Activated CD4-positive, alpha-beta T cell treated with anti-CD3 and anti-CD28 coated beads, Interleukin-2, amount 10 ng/mL, durations not matched to agents 7 days and 5 days (primary cell): ENCODE results near the gene BAIAP2L1. TPM values are rescaled to one million over a fixed set of nuclear protein-coding genes. Genes with fewer than 3 reads are reported as not detected.
A peak's percentile ranks its signal among the peaks of the same experiment; 100 is the strongest.
"Not testable (repeated sequence)": the region's sequence is repeated elsewhere in the genome, so short reads cannot be mapped to it uniquely, and the experiment has no call there.

Source experiments
- CTCF ChIA-PET: fragments of 350-600 bp; sonication (Branson Sonifier 250); formaldehyde crosslinking; loops from one replicate; lab custom pipeline; 2021; ENCODE audit warnings: antibody characterized with exemption; lab: Charles Lee
- POLR2A ChIA-PET: fragments of 350-600 bp; sonication (Branson Sonifier 250); formaldehyde crosslinking; loops from one replicate; lab custom pipeline; 2021; ENCODE audit warnings: antibody characterized with exemption; lab: Charles Lee
- DNase-seq: peaks from one replicate; pipeline ENCODE4 v3.0.0-alpha.2; 2020
- H3K27ac Mint-ChIP-seq: one replicate; pipeline ENCODE4 v1.8.0; 2021; ENCODE audit warnings: mild to moderate bottlenecking, moderate library complexity, mixed read lengths
- H3K27me3 Mint-ChIP-seq: one replicate; pipeline ENCODE4 v1.8.0; 2021; ENCODE audit warnings: mixed read lengths
- H3K36me3 Mint-ChIP-seq: one replicate; pipeline ENCODE4 v1.8.0; 2021; ENCODE audit warnings: low read depth, mixed read lengths
- H3K4me1 Mint-ChIP-seq: one replicate; pipeline ENCODE4 v1.8.0; 2021; ENCODE audit warnings: mixed read lengths
- H3K4me3 Mint-ChIP-seq: one replicate; pipeline ENCODE4 v1.8.0; 2021; ENCODE audit warnings: mild to moderate bottlenecking, moderate library complexity, mixed read lengths
- H3K9me3 Mint-ChIP-seq: one replicate; pipeline ENCODE4 v1.8.0; 2021; ENCODE audit warnings: mixed read lengths
- total RNA-seq, 2 experiments: library from RNA; stranded (reverse); gene quantifications; one replicate each; pipeline ENCODE4 v1.2.3, GENCODE V29; 2021

BAIAP2L1 gene
- total RNA-seq, result under 1 TPM; 0.40 to 0.42 TPM

GRCh38 chr7:98400542-98401340 lies at the start of gene BAIAP2L1:
BAIAP2L1 (minus strand) TSS chr7:98401090; CDS start chr7:98400852, 238 bp downstream.
- POLR2A ChIA-PET, result no interaction called here
- CTCF ChIA-PET, result interaction anchor here (0.6 to 1.6 kb wide), 2 partner anchors 20 to 1522 kb away, joined by 3 to 4 read pairs; no protein-coding TSS in a partner anchor
- DNase-seq, result peak; percentile 67
- Mint-ChIP-seq H3K4me3 (peak within 1 kb of the TSS; percentile 38), H3K27ac (no peak within 1 kb of the TSS), H3K9me3 (no peaks in the 10 kb centered on the region), H3K4me1 (peaks cover 4% of the 10 kb centered on the region), H3K27me3 (peaks cover 28% of the 10 kb centered on the region), H3K36me3 (no peaks in the 10 kb centered on the region)

GRCh38 chr7:98448766-98449165 lies 47.9 kb upstream of the BAIAP2L1 start:
- Mint-ChIP-seq H3K4me3 (no peak overlapping the region), H3K36me3 (no peaks in the 10 kb centered on the region), H3K27ac (no peak overlapping the region), H3K27me3 (no peaks in the 10 kb centered on the region), H3K4me1 (no peaks in the 10 kb centered on the region), H3K9me3 (peaks cover 5% of the 10 kb centered on the region)
- POLR2A ChIA-PET, result no interaction called here
- CTCF ChIA-PET, result no interaction called here
- no peak for DNase-seq

GRCh38 chr7:98440992-98441391 lies 40.1 kb upstream of the BAIAP2L1 start:
- H3K27me3 Mint-ChIP-seq, H3K4me3 Mint-ChIP-seq, H3K27ac Mint-ChIP-seq, DNase-seq, CTCF ChIA-PET, H3K9me3 Mint-ChIP-seq, POLR2A ChIA-PET, H3K36me3 Mint-ChIP-seq, H3K4me1 Mint-ChIP-seq: not testable (repeated sequence)

- no peaks in the 10 kb centered on the region for H3K36me3 Mint-ChIP-seq
- no peak overlapping the region for H3K4me3 Mint-ChIP-seq
- DNase-seq, result no peak
- ChIA-PET POLR2A (no interaction called here), CTCF (no interaction called here)
- H3K9me3 Mint-ChIP-seq, result peaks cover 4% of the 10 kb centered on the region
- H3K27me3 Mint-ChIP-seq, result no peaks in the 10 kb centered on the region
- H3K27ac Mint-ChIP-seq, result no peak overlapping the region
- peaks cover 3% of the 10 kb centered on the region for H3K4me1 Mint-ChIP-seq
Observed at GRCh38 chr7:98439484-98439883, 38.6 kb upstream of the BAIAP2L1 start.

- no peaks in the 10 kb centered on the region for H3K27me3 Mint-ChIP-seq
- peaks cover 3% of the 10 kb centered on the region for H3K4me1 Mint-ChIP-seq
- no peak for DNase-seq
- CTCF ChIA-PET, result no interaction called here
- no peak overlapping the region for H3K4me3 Mint-ChIP-seq
- H3K9me3 Mint-ChIP-seq, result no peaks in the 10 kb centered on the region
- POLR2A ChIA-PET, result no interaction called here
- no peak overlapping the region for H3K27ac Mint-ChIP-seq
- H3K36me3 Mint-ChIP-seq, result no peaks in the 10 kb centered on the region
Observed at GRCh38 chr7:98434087-98434486, 33.2 kb upstream of the BAIAP2L1 start.

GRCh38 chr7:98429799-98430198 lies 28.9 kb upstream of the BAIAP2L1 start:
- Mint-ChIP-seq H3K4me3 (no peak overlapping the region), H3K4me1 (no peaks in the 10 kb centered on the region), H3K36me3 (no peaks in the 10 kb centered on the region), H3K27ac (no peak overlapping the region), H3K9me3 (no peaks in the 10 kb centered on the region), H3K27me3 (no peaks in the 10 kb centered on the region)
- no peak for DNase-seq
- POLR2A ChIA-PET, result no interaction called here
- CTCF ChIA-PET, result interaction anchor here (0.7 to 1.0 kb wide), 2 partner anchors 8 to 242 kb away, joined by 3 read pairs; no protein-coding TSS in a partner anchor

- POLR2A ChIA-PET, result no interaction called here
- no peaks in the 10 kb centered on the region for H3K4me1 Mint-ChIP-seq
- CTCF ChIA-PET, result interaction anchor here (1.5 kb wide), 1 partner anchor 399 kb away, joined by 5 read pairs; no protein-coding TSS in a partner anchor
- H3K9me3 Mint-ChIP-seq, result no peaks in the 10 kb centered on the region
- H3K4me3 Mint-ChIP-seq, result no peak overlapping the region
- no peaks in the 10 kb centered on the region for H3K36me3 Mint-ChIP-seq
- H3K27ac Mint-ChIP-seq, result no peak overlapping the region
- H3K27me3 Mint-ChIP-seq, result no peaks in the 10 kb centered on the region
- DNase-seq, result no peak
Observed at GRCh38 chr7:98423043-98423442, 22.2 kb upstream of the BAIAP2L1 start.

GRCh38 chr7:98420966-98421612 lies 20.2 kb upstream of the BAIAP2L1 start:
- peak; percentile 60 for DNase-seq
- Mint-ChIP-seq H3K4me3 (no peak overlapping the region), H3K27ac (no peak overlapping the region), H3K36me3 (no peaks in the 10 kb centered on the region), H3K4me1 (no peaks in the 10 kb centered on the region), H3K9me3 (no peaks in the 10 kb centered on the region), H3K27me3 (no peaks in the 10 kb centered on the region)
- POLR2A ChIA-PET, result no interaction called here
- CTCF ChIA-PET, result interaction anchor here (0.6 to 2.5 kb wide), 9 partner anchors 9 to 1017 kb away, joined by 3 to 7 read pairs (median 3); partner anchors contain the start of gene BAIAP2L1

- H3K4me1 Mint-ChIP-seq, POLR2A ChIA-PET, H3K27ac Mint-ChIP-seq, H3K27me3 Mint-ChIP-seq, DNase-seq, H3K4me3 Mint-ChIP-seq, H3K9me3 Mint-ChIP-seq, H3K36me3 Mint-ChIP-seq: not testable (repeated sequence)
- CTCF ChIA-PET, result interaction anchor here (0.7 to 2.5 kb wide), 2 partner anchors 326 to 422 kb away, joined by 3 to 7 read pairs; no protein-coding TSS in a partner anchor
Observed at GRCh38 chr7:98419988-98420387, 19.1 kb upstream of the BAIAP2L1 start.

GRCh38 chr7:98419316-98419691 lies 18.4 kb upstream of the BAIAP2L1 start:
- H3K27ac Mint-ChIP-seq, POLR2A ChIA-PET: not testable (repeated sequence)

GRCh38 chr7:98418636-98419315 lies 17.9 kb upstream of the BAIAP2L1 start:
- no peaks in the 10 kb centered on the region for H3K4me1 Mint-ChIP-seq
- H3K4me3 Mint-ChIP-seq, result no peak overlapping the region
- POLR2A ChIA-PET, result no interaction called here
- H3K27ac Mint-ChIP-seq, result no peak overlapping the region
- DNase-seq, result no peak
- CTCF ChIA-PET, result interaction anchor here (0.9 to 1.6 kb wide), 2 partner anchors 8 to 18 kb away, joined by 3 to 5 read pairs; no protein-coding TSS in a partner anchor
- H3K9me3 Mint-ChIP-seq, result no peaks in the 10 kb centered on the region
- H3K36me3 Mint-ChIP-seq, result no peaks in the 10 kb centered on the region
- H3K27me3 Mint-ChIP-seq, result peaks cover 2% of the 10 kb centered on the region

More at GRCh38 chr7:98419316-98419691, 18.4 kb upstream of the BAIAP2L1 start:
- H3K27me3 Mint-ChIP-seq, H3K4me3 Mint-ChIP-seq, CTCF ChIA-PET, H3K4me1 Mint-ChIP-seq, DNase-seq, H3K9me3 Mint-ChIP-seq, H3K36me3 Mint-ChIP-seq: not testable (repeated sequence)

- Mint-ChIP-seq H3K4me3 (no peak overlapping the region), H3K36me3 (no peaks in the 10 kb centered on the region), H3K27ac (no peak overlapping the region), H3K4me1 (no peaks in the 10 kb centered on the region), H3K9me3 (no peaks in the 10 kb centered on the region), H3K27me3 (peaks cover 2% of the 10 kb centered on the region)
- ChIA-PET POLR2A (no interaction called here), CTCF (interaction anchor here (0.9 to 1.6 kb wide), 2 partner anchors 9 to 19 kb away, joined by 3 to 5 read pairs; no protein-coding TSS in a partner anchor)
- DNase-seq, result no peak
Observed at GRCh38 chr7:98418271-98418635, 17.4 kb upstream of the BAIAP2L1 start.
